ENCODE data around the gene ADORA2A. TPM values are rescaled to one million over a fixed set of nuclear protein-coding genes. Genes with fewer than 3 reads are reported as not detected.

ADORA2A gene
- total RNA-seq, result 3.3 TPM

DNA sequence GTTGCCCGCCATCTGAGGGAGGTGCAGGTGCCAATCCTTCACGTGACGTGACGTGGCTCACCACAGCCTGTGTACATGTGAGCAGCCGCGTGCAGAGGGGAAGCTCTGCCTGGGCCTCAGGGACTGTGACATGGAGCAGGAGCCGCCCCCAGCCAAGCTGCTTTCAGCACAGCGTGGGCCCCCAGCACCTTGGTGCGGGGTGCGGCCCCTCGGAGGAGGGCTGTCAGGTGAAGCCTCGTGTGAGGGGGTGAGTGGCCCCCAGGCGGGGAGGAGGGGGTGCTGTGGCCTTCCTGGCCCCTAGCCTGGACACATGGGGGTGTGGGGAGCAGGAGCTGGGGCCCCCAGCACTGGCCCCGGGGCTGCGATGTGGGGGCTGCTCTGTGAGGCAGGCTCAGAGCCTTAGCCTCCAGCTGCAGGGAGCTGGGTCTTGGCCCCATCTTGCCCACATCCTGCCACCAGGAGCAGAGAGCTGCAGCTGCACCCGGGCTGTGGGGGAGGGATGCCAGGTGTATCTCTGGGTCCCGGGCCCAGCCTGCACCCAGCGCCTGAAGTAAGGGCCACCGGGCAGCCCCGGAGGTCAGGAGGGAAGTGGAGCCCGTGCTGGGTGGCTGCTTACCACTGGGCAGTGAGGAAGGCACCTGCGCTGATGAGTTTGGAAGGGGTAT is at the start of gene ADORA2A:
Gene ADORA2A (plus strand): TSS at position 100 of the 665 bp plus-strand sequence. CDS start 5,806 bp downstream, outside the sequence.
- DNase-seq (ENCODE audit: low spot score), result no peak

DNA sequence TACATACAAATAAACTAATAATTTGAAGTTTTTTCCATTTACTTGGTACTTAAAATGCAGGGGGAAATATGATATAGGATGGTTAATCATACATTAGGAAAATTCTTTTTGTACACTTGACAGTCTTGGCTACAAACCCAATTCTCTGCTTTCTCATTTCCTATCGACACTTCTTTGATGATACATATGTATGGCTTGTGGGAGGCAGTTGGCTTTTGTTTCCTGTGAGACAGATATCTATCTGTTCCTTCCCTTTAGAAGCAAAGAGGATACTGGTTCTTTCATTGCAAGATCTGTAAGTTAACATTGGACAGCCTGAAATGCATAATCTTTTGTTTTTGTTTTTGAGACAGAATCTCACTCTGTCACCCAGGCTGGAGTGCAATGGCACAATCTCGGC is 47.9 kb upstream of the ADORA2A start:
- no peak for DNase-seq (ENCODE audit: low spot score)

DNA sequence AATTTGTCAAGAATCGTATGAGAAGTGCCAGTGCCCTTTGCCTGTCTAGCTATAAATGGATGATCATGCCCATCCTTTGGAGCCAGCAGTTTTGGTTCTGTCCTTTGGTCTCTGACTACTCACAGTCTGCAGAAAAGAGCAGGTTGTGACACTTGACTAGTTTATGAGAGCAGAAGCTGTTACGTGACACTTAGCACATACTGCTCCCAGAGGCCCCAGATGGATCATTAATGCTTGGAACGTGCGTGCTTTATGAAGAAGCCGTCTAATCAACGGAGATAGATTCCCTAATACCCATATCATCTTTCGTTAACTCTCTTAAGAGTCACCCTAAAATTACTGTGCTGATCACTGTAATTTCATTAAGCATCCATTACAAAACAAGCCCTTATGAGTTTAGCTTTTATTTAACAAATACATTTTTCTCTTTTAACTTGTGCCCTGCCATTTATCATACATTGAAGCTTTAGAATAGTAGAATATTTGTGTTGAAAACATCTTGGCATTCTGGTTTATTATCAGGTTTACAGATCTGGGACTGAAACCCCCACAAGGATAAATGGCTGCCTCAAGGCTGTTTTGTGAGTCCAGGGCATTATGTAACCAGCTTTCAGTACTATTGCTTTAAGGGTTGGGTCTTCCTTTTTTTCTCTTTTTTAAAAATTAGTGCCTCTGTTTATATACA is 47.0 kb upstream of the ADORA2A start:
- no peak for DNase-seq (ENCODE audit: low spot score)

DNA sequence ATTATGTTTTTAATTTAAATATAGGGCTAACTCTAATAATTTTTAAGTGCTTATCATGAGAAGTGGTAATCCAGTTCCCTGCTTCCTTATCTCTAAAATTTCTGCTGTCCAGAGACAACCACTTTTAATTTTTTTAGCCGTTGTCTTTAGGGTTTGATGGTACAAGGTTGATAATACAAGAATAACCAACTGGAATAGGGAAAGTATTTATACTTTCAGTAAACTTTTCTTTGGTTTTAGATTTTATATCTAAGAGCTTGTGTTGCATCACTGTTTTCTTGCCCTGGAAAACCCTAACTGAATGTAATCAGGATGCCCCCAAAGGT is 46.5 kb upstream of the ADORA2A start:
- DNase-seq (ENCODE audit: low spot score), result no peak

DNA sequence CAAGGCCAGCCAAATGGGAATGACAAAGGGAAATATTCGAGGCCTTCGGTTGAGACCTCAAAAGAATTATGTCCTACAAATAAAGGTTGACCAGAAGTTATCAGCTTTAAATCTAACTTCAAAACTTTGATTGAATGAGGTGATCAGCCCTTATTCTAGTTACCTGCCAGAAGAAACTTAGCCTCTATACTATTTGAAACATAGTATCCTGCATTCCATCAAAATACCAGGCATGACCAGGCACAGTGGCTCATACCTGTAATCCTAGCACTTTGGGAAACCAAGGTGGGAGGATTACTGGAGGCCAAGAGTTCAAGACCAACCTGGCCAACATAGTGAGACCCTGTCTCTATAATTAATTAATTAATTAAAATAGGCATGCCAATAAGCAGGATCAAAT is 44.3 kb upstream of the ADORA2A start:
- no peak for DNase-seq (ENCODE audit: low spot score)

DNA sequence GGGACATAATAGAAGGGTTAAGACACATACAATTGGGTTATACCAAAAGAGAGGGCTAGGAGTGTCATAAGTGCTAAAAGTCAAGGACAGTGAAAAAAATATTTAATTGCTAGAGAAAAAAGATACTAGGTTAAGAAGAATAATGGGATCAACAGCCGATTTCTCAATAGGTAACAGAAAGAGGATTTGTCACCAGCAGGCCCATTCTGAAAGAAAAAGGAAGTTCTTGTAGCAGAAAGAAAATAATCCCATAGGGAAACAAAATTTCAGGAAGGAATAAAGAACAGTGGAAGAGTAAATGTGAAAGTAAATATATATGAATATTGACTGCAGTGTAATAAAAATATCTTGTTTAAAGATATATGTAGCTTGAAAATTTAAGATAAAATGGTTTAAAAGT is 43.3 kb upstream of the ADORA2A start:
- DNase-seq (ENCODE audit: low spot score), result no peak

DNA sequence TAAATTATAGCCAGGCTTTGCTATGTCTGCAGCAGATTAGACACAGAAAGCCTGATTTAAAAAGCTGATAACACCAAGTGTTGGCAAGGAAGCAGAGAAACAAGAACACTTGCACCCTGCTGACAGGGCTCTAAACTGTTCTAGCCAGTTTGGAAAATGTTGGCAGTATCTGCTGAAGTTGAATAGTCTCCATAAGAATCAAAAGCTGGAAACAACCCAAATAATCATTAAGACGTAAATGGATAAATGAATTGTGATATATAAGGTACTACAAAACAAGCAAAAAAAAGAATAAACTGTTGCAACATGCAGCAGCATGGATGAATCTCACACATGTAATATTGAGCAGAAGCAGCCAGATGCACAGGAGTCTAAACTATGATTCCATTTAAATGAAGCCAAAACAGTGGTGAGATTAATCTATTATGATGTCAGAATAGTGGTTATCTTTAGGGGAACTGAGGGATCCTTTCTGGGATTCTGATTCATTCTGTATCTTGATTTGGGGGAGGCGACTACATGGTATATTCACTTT is 40.4 kb upstream of the ADORA2A start:
- DNase-seq (ENCODE audit: low spot score), result no peak

DNA sequence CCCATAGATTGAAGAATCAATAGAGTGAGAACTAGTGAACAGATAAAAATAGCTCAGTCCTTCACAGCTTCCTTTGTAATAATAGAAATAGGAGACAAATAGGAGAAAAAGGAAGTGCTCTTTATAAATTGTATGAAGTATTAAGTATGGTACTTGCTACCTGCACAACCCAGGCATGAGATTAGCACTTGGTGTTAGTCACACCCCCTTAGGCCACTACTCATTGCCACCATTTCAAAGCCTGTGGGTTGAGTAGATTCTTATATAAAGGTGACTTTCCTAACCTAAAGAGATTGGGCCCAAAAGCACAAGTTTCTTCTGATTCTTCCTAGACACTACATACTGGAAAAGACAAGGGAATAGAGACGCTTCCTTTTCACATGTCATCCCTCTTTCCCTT is 37.7 kb upstream of the ADORA2A start:
- no peak for DNase-seq (ENCODE audit: low spot score)

DNA sequence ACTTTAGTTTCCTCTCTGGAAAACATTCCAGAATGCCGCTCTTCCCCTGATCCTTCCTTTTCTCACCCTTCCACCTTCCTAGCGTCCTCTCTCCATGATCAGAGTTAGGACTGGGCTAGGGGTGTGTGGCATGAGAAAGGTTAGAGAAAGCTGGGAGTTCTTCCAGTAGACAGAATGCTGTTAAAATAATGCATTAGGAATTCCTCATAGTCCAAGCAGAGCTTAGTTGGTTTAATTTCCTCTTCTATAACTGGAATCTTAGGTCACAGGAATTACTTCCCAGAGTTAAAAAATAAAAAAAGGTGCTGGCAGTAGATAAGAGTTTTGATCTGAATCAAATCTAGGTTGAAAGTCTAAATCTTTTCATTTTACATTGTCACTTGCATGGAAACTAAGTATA is 37.2 kb upstream of the ADORA2A start:
- DNase-seq (ENCODE audit: low spot score), result no peak

DNA sequence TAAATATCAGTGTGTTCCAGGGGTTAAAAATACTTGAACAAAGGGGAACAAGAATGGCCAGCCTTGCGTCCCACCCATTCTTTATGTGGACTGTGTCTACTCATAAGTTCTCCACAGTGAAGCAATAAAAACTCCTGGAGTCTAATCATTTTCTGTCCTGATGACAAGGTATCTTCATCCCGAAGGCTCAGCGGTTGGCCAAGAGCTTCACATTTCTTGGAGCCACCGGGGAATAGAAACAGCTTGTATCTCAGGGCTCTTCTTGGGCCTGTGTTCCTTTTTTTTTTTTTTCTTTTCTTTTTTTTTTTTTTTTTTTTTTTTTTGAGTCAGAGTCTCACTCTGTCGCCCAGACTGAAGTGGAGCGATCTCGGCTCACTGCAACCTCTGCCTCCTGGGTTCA is 36.8 kb upstream of the ADORA2A start:
- DNase-seq (ENCODE audit: low spot score), result no peak

DNA sequence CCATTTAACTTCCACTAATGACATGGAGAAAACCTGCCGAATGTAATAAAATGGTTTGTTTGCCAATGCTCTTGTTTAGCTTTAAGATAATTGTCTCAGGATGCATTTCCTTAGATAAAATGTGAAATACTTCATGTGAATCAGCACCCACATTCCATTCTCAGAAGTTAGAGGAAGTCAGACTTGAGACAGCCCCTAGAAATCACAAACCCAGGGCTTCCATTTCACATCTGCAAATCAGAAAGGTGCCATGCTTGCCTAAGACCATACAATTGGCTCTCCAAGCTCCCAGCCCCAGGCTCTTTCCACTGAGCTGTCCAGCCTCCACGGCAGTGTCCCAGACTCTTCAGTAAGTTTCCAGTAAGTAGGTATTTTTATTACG is 35.6 kb upstream of the ADORA2A start:
- no peak for DNase-seq (ENCODE audit: low spot score)

DNA sequence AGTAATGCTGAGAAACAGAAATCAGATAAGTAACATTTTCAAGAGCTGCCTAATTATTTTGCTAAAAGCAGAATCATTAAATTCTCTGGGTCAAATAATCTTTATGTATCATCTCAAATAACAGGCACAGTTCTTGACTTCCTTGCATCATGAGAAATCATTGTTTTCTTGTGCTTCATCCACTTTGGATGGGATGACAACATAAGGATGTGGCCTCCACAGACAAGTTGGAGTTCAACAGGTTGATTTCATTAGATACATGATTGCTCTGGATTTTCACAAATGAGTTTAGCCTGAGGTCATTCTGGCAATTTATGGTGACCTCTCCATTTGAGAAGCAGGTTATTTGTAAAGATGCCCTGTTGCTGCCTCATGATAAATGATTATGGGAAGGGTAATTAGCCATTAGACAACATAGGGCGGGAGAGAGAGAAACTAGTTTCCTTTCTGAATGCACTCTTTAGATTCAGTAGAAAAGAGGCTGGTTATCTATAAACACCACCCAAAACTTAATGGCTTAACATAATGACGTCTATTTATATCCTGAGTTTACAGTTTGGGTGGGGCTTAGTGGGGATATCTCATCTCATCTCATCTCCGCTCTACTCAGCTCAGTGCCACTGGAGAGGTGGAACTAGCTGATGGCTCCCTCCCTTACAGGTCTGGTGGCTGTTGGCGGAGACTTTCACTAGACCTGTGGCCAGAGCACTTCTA is 35.0 kb upstream of the ADORA2A start:
- no peak for DNase-seq (ENCODE audit: low spot score)

DNA sequence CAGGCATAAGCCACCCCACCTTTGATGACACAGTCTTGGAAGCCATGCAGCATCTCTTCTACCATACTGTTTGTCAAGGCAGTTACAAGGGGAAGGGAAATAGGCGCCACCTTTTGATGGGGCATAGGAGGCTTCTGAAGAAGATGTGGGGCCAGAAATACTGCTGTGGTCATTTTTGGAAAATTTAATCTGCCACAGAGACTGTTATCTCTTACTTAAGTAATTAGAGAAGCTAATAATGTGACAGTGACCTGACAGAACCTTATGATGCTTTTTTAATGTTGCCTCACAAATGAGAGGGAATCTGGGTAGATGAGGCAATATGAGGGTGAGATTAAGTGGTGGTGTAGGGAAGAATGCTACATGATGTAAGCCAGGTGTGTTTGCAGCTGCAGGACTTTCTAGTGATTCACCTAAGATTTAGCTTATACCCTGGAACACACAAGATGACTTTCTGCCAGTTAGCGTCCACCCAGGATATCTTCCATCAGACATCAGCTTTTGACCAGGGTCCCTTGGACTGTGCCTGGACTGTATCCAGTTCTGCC is 34.3 kb upstream of the ADORA2A start:
- no peak for DNase-seq (ENCODE audit: low spot score)

DNA sequence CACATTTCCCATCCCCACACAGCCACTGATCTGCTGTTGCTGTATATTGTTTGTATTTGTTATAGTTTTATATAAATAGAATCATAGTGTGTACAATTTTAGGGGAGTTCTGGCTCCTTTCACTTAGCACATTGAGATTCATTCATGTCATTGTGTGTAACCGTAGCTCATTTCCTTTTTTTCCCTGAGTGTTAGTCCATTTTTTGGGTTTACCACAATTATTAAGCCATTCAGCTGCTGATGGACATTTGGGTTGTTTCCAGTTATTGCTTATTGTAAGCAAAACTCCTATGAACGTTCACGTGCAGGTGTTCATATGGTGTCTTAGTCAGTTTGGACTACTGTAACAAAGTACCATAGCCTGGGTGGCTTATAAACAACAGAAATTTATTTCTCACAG is 33.6 kb upstream of the ADORA2A start:
- no peak for DNase-seq (ENCODE audit: low spot score)

DNA sequence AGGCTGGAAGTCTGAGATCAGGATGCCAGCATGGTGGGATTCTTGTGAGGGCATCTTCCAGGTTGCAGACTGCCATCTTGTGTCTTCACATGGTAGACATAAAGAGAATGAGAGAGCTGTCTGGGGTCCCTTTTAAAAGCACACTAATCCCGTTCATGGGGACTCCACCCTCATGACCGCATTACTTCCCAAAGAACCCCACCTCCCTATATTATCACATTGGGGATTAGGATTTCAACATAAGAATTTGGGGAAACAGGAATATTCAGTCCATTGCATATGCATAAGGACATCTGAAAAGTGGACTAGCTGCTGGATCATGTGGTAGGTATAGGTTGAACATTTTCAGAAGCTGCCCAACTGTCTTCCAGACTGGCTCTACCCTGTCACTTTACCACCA is 33.1 kb upstream of the ADORA2A start:
- DNase-seq (ENCODE audit: low spot score), result no peak

DNA sequence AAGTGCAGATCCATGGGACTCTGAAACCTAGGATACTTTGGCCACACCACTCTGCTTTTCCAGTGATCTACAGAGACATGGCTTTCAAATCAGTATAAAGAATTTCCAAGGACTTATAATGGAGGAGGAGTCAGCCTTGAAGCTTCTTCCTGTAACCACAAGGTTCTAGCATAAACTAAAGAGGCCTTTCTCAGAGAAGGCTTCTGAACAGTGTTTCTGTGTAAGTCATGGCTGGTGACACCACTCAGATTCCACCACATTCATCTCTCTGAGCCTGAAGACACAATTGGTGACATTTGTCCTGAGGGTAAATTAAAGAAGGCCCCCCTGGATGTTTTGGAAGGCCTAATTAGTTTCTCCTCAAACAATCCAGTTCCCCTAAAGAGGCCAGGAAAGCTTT is 29.0 kb upstream of the ADORA2A start:
- DNase-seq (ENCODE audit: low spot score), result no peak

DNA sequence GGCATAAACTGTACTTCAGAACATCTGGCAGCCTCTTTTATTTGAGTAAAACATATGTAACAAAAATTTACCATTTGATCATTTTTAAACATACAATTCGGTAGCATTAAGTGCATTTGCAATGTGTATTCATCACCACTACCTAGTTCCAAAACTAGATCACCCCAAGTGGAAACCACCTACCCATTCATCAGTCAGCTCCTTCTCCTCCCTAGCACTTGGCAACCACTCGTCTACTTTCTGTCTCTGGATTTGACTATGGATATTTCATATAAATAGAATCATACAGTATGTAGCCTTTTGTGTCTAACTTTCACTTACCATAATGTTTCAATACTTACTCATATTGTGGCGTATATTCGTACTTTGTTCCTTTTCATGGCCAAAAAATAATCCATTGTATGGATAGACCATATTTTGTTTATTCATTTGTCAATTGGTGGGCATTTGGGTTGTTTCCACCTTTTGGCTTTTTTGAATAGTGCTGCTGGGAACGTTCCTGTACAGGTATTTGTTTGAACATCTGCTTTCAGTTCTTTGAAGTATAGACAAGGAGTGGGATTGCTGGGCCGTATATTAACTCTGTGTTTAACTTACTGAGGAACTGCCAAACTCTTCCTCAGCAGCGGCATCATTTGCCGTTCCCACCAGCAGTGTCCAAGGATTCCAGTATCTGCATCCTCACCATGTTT is 27.2 kb upstream of the ADORA2A start:
- no peak for DNase-seq (ENCODE audit: low spot score)

DNA sequence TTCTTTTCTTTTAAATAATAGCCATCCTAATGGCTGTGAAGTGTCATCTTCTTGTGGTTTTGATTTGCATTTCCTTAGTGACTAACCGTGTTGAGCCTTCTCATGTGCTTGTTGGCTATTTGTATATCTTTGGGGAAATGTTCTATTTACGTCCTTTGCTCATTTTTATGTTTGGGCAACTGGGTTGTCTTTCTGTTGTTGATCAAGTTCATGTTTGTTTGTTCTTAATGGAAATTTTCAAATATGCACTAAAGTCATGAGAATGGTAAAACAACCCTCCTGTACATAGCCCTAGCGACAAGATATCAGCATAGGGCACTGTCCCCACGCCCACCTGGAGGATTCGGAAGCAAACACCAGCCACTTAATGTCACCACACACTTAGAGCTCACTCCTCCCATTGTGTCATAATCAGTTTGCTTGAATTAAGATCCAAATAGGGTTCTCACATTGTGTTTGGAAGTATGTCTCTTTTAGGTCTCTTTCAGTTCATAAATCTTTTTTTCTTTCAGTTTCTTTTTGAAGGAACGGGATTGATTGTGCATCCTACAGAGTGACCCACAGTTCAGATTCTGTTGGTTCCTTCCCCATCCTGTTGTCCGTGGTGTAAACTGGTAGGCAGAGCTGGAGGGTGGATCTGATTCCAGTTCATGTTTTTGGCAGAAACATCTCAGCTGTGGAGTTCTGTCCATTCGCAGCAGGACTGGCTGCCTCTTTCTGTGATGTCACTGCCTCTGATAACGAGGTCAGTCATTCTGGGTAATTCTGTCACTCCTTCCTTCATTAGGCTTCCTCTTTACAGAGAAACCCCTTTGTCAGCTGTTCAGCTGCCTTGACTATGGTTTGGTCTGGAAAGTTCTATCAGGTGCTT is 26.4 kb upstream of the ADORA2A start:
- DNase-seq (ENCODE audit: low spot score), result no peak

DNA sequence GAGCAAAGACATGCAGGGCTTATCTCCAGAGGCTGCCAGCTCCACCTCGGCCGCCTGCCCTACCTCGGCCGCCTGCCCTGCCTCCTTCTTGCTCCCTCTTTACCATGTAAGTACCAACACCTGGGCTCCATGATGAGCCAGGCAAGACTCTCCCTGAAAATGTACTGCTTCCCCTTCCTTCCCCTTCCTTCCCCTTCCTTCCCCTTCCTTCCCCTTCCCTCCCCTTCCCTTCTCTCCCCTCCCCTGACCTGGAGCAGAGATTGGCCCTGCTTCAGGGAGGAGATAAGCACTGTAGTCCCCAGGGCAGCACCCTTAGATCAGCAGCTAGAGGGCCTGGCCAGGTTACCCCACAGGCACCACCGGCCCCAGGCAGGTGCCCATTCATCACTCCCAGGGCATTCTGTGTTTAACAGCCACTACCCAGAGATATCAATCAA is 25.4 kb upstream of the ADORA2A start:
- DNase-seq (ENCODE audit: low spot score), result no peak

DNA sequence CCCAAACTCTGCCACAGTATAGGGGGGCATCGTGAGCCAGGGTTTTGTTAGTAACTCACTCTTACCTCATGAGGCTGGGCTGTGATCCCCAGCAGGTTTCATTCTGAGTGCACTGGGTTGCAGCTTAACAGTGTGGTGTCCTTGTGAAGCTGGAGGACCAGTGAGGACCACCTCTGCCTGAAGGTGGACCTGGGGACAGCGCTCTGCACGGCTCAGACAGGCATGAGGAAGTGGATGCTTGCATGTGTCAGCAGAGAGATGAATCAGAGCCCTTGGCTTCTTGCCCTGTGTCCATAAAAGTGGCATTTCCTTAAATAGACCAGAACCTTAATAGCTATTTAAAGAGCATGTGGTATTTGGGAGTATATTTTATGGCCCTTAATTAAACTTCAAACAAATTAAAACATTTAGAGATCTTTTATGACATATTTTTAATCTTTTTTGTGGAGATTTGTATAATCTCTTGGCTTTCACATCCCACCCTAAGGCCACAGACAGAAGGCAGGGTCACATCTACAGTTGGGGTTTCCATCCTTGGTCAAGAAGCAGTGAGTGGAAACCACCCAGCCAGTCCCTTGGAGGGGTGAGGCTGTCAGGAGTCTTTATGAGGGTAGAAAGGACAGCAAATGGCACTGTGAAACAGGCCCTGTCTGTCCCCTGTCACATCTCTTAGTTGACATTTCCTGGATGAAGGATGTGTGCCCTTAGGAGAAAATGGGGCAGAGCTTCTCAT is 24.8 kb upstream of the ADORA2A start:
- DNase-seq (ENCODE audit: low spot score), result peak; percentile 91
